HL-60/S4 (cell line): ENCODE data around the gene TRIM61.
"Not testable (repeated sequence)": the region's sequence is repeated elsewhere in the genome, so short reads cannot be mapped to it uniquely, and the experiment has no call there.

ENCODE experiments used
- in situ Hi-C: fragments of 300-500 bp; cut with MboI; formaldehyde crosslinking; loops from 2 replicates; pipeline ENCODE4 v1.14.3; 2022; ENCODE audit warnings: low sequenced_read_pairs

The TRIM61 gene

DNA sequence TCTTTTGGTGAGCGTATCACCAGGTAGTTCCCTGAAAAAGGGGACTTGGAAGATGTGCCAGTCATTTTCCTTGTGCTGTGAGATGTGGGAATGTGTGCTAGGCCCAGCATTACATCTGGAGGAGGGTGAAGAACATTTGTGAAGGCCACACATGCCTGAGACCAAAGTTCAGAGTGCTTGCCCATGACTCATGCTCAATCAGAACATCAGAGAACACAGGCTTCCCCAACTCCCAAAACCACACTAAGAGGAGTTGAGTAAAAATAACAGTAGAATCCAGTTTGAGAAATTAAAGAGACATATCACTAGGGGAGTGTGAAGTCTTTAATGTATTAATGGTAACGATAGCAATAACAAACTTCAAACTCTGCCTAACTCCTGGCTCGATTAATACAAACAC is 18.0 kb downstream of the TRIM61 start:
- in situ Hi-C loops = not testable (repeated sequence)

GRCh38 chr4:164956766-164957643 is 20.5 kb downstream of the TRIM61 start:
- in situ Hi-C loops = no loop called here

DNA sequence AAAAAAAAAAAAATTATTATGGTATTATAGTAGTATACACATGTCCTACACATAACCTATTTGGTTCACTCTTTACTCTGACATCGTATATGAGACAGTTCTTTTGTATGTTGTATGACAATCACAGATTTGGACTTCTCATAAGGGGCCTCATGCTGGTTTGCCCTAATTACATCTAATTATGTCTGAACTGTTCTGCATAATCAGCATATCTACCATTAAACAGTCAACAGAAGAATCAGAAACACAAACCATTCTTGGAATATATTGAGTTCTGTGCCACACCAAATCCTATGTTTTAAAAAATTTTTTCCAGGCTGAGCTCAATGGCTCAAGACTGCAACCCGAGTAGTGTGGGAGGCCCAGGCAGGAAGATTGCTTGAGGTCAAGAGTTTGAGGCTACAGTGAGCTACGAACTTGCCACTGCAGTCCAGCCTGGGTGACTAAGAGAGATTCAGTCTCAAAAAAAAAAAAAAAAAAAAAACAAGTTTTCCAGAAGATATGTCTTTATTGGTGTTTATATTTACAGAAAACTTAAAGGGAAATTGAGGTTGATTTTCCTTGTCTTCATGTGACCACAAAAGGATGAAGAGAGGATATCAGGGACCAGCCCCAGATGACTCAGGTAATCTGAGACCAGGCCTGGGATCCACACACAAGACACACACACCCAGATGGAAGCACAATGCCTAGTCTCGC is 22.2 kb downstream of the TRIM61 start:
- in situ Hi-C loops = no loop called here

GRCh38 chr4:164952551-164952950 is 24.9 kb downstream of the TRIM61 start:
- in situ Hi-C loops = no loop called here

DNA sequence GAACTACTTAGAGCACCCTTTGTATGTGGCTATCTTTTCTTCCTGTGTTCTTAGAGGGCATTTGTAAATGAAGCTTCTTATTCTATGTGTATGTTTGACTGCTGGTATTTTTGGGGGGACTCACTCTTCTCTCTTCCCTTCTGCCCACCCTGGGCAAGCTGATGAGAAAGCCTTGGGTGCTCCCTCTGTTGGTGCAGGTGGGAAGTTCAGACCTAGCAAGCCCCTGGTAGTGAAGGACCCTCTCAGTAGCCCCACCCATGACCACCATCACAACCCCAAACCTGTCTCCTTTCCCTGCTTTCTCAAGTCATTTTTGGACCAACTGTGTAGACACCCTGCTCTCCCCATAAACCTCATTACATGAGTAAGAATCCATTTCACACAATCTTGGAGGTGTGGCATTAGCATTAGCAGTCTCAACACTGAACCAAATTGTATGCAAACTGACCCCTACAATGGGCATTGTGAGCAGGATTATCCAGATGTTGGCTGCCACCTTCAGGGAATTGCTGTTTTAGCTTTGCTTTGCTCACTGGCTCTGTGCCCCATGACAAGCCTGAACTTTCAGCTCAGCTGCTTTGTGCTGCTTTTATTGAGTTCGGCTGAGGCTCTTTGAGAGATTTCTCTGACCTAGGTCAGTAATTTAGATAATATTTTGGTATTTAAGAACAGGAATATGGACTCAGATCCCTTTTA is 27.9 kb downstream of the TRIM61 start:
- in situ Hi-C loops = no loop called here

GRCh38 chr4:164948975-164949374 is 28.5 kb downstream of the TRIM61 start:
- in situ Hi-C loops = no loop called here

GRCh38 chr4:164948006-164948405 is 29.5 kb downstream of the TRIM61 start:
- in situ Hi-C loops = not testable (repeated sequence)

DNA sequence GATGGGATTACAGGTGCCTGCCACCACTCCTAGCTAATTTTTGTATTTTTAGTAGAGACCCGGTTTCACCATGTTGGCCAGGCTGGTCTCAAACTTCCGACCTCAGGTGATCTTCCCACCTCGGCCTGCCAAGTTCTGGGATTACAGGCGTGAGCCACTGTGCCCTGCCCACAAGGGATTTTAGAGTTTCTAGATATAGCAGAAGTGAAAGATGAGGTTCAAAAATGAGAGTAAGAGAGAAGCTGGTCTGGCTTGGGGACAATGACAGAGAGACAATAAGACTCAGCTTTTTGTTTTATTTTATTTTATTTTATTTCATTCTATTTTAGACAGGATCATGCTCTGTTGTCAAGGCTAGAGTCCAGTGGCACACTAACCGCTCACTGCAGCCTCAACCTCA is 30.6 kb downstream of the TRIM61 start:
- in situ Hi-C loops = no loop called here

- in situ Hi-C loops = no loop called here
Observed at GRCh38 chr4:164945146-164945545, 32.3 kb downstream of the TRIM61 start.

GRCh38 chr4:164943192-164943591 is 34.3 kb downstream of the TRIM61 start:
- in situ Hi-C loops = no loop called here

GRCh38 chr4:164937576-164938270 is 39.7 kb downstream of the TRIM61 start:
- in situ Hi-C loops = no loop called here

DNA sequence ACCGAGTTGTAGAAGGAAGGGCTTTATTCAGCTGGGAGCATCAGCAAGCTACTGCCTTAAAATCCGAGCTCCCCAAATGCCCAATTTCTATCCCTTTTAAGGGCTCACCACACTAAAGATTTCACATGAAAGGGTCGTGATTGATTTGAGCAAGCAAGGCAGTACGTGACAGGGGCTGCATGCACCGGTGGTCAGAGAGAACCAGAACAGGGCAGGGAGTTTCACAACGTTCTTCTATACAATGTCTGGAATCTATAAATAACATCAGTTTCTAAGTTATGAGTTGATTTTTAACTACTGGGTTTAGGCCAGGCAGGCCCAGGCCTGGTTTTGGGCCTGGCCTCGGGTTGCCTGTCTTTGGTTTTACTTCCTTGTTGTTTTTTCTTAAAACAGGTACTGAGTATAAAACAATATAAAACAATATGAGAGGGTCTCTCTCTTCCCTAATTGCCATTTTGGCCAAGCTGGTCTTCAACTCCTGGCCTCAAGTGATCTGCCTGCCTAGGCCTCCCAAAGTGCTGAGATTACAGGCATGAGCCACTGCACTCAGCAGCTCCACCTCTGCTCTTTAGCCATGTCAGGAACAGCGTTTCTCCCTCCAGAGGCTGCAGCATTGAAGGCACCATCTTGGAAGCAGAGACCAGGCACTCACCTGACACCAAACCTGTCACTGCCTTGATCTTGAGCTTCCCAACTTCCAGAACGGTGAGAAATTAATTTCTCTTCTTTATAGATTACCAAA is 41.4 kb downstream of the TRIM61 start:
- in situ Hi-C loops = not testable (repeated sequence)

GRCh38 chr4:164935363-164935762 is 42.1 kb downstream of the TRIM61 start:
- in situ Hi-C loops = no loop called here

GRCh38 chr4:164933244-164933643 is 44.2 kb downstream of the TRIM61 start:
- in situ Hi-C loops = no loop called here

DNA sequence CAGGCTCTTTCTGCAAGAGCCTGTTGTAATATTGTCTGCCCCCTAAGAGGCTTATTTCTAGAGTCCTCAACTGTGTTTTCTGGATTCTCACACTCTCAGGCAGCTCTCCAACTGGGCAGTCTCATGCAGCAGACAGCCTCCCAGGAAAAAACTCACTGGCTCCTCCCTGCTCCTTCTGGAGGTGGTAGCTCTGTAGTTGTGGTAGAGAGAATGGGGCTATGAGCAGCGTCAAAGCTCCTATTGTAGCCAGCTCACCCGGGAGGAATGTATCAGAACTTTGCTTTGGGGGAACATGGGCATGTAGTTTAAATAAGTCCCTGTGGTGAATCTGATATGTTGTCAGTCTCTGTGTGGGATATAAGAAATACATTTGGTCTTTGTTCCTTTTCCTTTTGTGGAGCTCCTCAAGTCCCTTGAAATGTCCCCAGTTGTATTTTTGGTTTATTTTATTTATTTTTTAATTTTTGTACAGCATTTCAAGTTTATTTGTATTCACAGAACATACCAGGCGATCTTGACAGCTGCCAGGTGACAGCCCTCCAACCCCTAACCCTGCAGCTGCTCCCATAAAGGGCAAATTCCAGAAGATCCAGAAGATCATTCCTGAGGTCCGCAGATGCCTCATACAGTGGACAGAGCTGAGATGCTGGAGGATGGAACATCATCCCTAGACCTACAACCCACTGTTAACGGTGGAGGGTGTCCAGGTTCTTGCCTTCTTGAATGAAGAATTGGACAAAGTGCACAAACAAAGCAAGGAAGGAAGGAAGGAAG is 45.7 kb downstream of the TRIM61 start:
- in situ Hi-C loops = no loop called here

- in situ Hi-C loops = no loop called here
Observed at GRCh38 chr4:164930647-164931046, 46.8 kb downstream of the TRIM61 start.

DNA sequence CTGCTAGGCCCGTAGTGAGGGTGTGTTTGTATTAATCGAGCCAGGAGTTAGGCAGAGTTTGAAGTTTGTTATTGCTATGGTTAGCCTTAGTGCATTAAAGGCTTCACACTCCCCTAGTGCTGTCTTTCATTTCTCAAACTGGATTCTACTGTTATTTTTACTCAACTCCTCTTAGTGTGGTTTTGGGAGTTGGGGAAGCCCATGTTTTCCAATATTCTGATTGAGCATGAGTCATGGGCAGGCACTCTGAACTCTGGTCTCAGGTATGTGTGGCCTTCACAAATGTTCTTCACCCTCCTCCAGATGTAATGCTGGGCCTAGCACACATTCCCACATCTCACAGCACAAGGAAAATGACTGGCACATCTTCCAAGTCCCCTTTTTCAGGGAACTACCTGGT is 50.4 kb downstream of the TRIM61 start:
- in situ Hi-C loops = not testable (repeated sequence)

- in situ Hi-C loops = no loop called here
Observed at GRCh38 chr4:164926301-164926700, 51.2 kb downstream of the TRIM61 start.

DNA sequence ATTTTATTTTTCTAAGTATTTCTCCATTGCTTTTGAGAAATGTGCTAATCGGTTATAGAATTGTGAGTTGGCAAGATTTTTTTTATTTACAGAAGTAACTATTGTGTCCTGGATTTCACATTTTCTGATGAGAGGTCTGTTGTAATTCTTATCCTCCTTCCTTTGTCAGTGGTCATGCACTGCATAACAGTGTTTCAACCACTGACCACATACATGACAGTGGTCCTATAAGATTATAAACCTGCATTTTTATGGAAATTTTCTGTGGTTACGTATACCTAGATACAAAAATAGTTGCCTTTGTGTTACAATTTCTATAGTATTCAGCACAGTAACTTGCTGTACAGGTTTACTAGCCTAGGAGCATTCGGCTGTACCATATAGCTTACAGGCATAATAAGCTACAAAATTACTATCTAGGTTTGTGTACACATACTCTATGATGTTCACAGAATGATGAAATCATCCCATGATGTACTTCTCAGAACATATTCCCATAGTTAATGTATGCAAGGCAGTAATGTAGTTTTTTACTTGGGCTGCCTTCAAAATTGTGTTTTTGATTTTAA is 52.7 kb downstream of the TRIM61 start:
- in situ Hi-C loops = no loop called here
